ENCODE data around the gene PHLDB3.
"Not testable (repeated sequence)": the region's sequence is repeated elsewhere in the genome, so short reads cannot be mapped to it uniquely, and the experiment has no call there.

Gene PHLDB3

GRCh38 chr19:43437284-43437683 is 67.3 kb downstream of the PHLDB3 start:
- WGBS (ENCODE audit: extremely low coverage, insufficient coverage, low lambda C conversion rate): no CpG with 5 or more reads among the region's 11 CpGs

GRCh38 chr19:43435775-43436174 is 68.8 kb downstream of the PHLDB3 start:
- Histone ChIP-seq H2BK120ac (ENCODE audit: low read depth, low read length) (no peak overlapping the region), H3K4ac (ENCODE audit: low read depth, low read length) (no peak overlapping the region), H4K5ac (ENCODE audit: low read length) (no peak overlapping the region), H3K18ac (ENCODE audit: low read length) (no peak overlapping the region), H2AK5ac (ENCODE audit: low read length) (no peak overlapping the region), H3K27me3 (ENCODE audit: insufficient read depth, low read length, poor library complexity) (no peaks in the 10 kb centered on the region), H3K27ac (ENCODE audit: low read depth, low read length) (no peak overlapping the region), H2BK15ac (replicated peaks; ENCODE audit: low read depth) (no peak overlapping the region), H3K79me1 (ENCODE audit: low read length) (no peaks in the 10 kb centered on the region), H3K56ac (ENCODE audit: low read length) (no peak overlapping the region), H3K79me2 (ENCODE audit: control insufficient read depth, insufficient read depth, low read length) (no peaks in the 10 kb centered on the region), H3K4me1 (ENCODE audit: control insufficient read depth, low read depth, low read length) (no peaks in the 10 kb centered on the region), H3K4me3 (ENCODE audit: low read length) (no peak overlapping the region), H2BK5ac (ENCODE audit: low read length) (no peak overlapping the region), H3K23ac (ENCODE audit: low read length) (no peak overlapping the region), H3K36me3 (ENCODE audit: control insufficient read depth, insufficient read depth, low read length) (no peaks in the 10 kb centered on the region), H3K4me2 (ENCODE audit: low read length) (no peak overlapping the region), H4K8ac (ENCODE audit: low read depth, low read length) (no peak overlapping the region), H3K9ac (ENCODE audit: low read length) (no peak overlapping the region)
- no peak for DNase-seq
- no CpG with 5 or more reads among the region's 3 CpGs for WGBS (ENCODE audit: extremely low coverage, insufficient coverage, low lambda C conversion rate)

More at GRCh38 chr19:43437284-43437683, 67.3 kb downstream of the PHLDB3 start:
- H3K4me3 ChIP-seq (ENCODE audit: low read length); H3K23ac ChIP-seq (ENCODE audit: low read length); H4K5ac ChIP-seq (ENCODE audit: low read length); H3K79me2 ChIP-seq (ENCODE audit: control insufficient read depth, insufficient read depth, low read length); H3K27me3 ChIP-seq (ENCODE audit: insufficient read depth, low read length, poor library complexity); H4K8ac ChIP-seq (ENCODE audit: low read depth, low read length); H3K27ac ChIP-seq (ENCODE audit: low read depth, low read length); H3K36me3 ChIP-seq (ENCODE audit: control insufficient read depth, insufficient read depth, low read length); H3K4me2 ChIP-seq (ENCODE audit: low read length); H3K56ac ChIP-seq (ENCODE audit: low read length); H3K79me1 ChIP-seq (ENCODE audit: low read length); H2BK5ac ChIP-seq (ENCODE audit: low read length); H3K4me1 ChIP-seq (ENCODE audit: control insufficient read depth, low read depth, low read length); H2BK120ac ChIP-seq (ENCODE audit: low read depth, low read length); H3K4ac ChIP-seq (ENCODE audit: low read depth, low read length); DNase-seq; H2AK5ac ChIP-seq (ENCODE audit: low read length); H2BK15ac ChIP-seq (replicated peaks; ENCODE audit: low read depth); H3K9ac ChIP-seq (ENCODE audit: low read length); H3K18ac ChIP-seq (ENCODE audit: low read length): not testable (repeated sequence)

DNA sequence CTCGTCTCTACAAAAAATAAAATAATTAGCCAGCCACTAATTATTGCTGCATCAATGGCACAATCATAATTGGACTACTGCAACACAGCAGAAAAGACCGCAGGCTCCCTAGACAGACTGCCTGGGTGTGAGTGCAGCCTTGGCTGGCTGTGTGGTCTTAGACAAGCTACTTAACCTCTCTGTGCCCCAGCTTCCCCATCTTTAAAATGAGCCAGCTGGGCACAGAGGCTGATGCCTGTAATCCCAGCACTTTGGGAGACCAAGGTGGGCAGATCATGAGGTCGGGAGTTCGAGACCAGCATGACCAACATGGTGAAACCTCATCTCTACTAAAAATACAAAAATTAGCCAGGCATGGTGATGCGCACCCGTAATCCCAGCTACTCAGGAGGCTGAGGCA is 70.9 kb downstream of the PHLDB3 start:
- H3K4ac ChIP-seq (ENCODE audit: low read depth, low read length): no peak overlapping the region
- no peaks in the 10 kb centered on the region for H3K27me3 ChIP-seq (ENCODE audit: insufficient read depth, low read length, poor library complexity)
- H3K4me2 ChIP-seq (ENCODE audit: low read length): no peak overlapping the region
- H3K18ac ChIP-seq (ENCODE audit: low read length): no peak overlapping the region
- H4K5ac ChIP-seq (ENCODE audit: low read length): no peak overlapping the region
- no peak for DNase-seq
- H2AK5ac ChIP-seq (ENCODE audit: low read length): no peak overlapping the region
- H3K27ac ChIP-seq (ENCODE audit: low read depth, low read length): no peak overlapping the region
- no peak overlapping the region for H3K4me3 ChIP-seq (ENCODE audit: low read length)
- H3K4me1 ChIP-seq (ENCODE audit: control insufficient read depth, low read depth, low read length): no peaks in the 10 kb centered on the region
- no peak overlapping the region for H3K9ac ChIP-seq (ENCODE audit: low read length)
- H2BK120ac ChIP-seq (ENCODE audit: low read depth, low read length): no peak overlapping the region
- no CpG with 5 or more reads among the region's 6 CpGs for WGBS (ENCODE audit: extremely low coverage, insufficient coverage, low lambda C conversion rate)
- H4K8ac ChIP-seq (ENCODE audit: low read depth, low read length): no peak overlapping the region
- no peak overlapping the region for H2BK15ac ChIP-seq (replicated peaks; ENCODE audit: low read depth)
- H3K56ac ChIP-seq (ENCODE audit: low read length): no peak overlapping the region
- H3K79me2 ChIP-seq (ENCODE audit: control insufficient read depth, insufficient read depth, low read length): no peaks in the 10 kb centered on the region
- H2BK5ac ChIP-seq (ENCODE audit: low read length): no peak overlapping the region
- H3K36me3 ChIP-seq (ENCODE audit: control insufficient read depth, insufficient read depth, low read length): no peaks in the 10 kb centered on the region
- no peaks in the 10 kb centered on the region for H3K79me1 ChIP-seq (ENCODE audit: low read length)
- H3K23ac ChIP-seq (ENCODE audit: low read length): no peak overlapping the region

DNA sequence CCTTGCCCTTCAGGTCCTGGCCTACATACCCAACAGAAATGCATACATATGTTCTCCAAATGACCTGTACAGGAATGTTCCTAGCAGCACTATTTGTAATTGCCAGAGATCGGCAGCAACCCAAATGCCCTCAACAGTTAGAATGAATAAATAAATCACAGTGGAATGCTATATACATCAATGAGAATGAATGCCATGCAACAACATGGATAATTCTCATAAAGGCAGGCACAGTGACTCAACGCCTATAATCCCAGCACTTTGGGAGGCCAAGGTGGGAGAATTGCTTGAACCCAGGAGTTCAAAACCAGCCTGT is 71.2 kb downstream of the PHLDB3 start:
- H2BK15ac ChIP-seq (replicated peaks; ENCODE audit: low read depth): no peak overlapping the region
- H2BK120ac ChIP-seq (ENCODE audit: low read depth, low read length): no peak overlapping the region
- no peaks in the 10 kb centered on the region for H3K27me3 ChIP-seq (ENCODE audit: insufficient read depth, low read length, poor library complexity)
- no peak overlapping the region for H3K27ac ChIP-seq (ENCODE audit: low read depth, low read length)
- H2BK5ac ChIP-seq (ENCODE audit: low read length): no peak overlapping the region
- no peaks in the 10 kb centered on the region for H3K36me3 ChIP-seq (ENCODE audit: control insufficient read depth, insufficient read depth, low read length)
- no peak overlapping the region for H3K9ac ChIP-seq (ENCODE audit: low read length)
- no peak overlapping the region for H3K4me2 ChIP-seq (ENCODE audit: low read length)
- no peak overlapping the region for H3K4me3 ChIP-seq (ENCODE audit: low read length)
- H4K8ac ChIP-seq (ENCODE audit: low read depth, low read length): no peak overlapping the region
- no peak overlapping the region for H4K5ac ChIP-seq (ENCODE audit: low read length)
- H3K56ac ChIP-seq (ENCODE audit: low read length): no peak overlapping the region
- no peak for DNase-seq
- no peak overlapping the region for H3K4ac ChIP-seq (ENCODE audit: low read depth, low read length)
- H3K18ac ChIP-seq (ENCODE audit: low read length): no peak overlapping the region
- no peaks in the 10 kb centered on the region for H3K4me1 ChIP-seq (ENCODE audit: control insufficient read depth, low read depth, low read length)
- H3K79me2 ChIP-seq (ENCODE audit: control insufficient read depth, insufficient read depth, low read length): no peaks in the 10 kb centered on the region
- no peak overlapping the region for H3K23ac ChIP-seq (ENCODE audit: low read length)
- H2AK5ac ChIP-seq (ENCODE audit: low read length): no peak overlapping the region
- H3K79me1 ChIP-seq (ENCODE audit: low read length): no peaks in the 10 kb centered on the region
- no CpG with 5 or more reads among the region's 2 CpGs for WGBS (ENCODE audit: extremely low coverage, insufficient coverage, low lambda C conversion rate)

DNA sequence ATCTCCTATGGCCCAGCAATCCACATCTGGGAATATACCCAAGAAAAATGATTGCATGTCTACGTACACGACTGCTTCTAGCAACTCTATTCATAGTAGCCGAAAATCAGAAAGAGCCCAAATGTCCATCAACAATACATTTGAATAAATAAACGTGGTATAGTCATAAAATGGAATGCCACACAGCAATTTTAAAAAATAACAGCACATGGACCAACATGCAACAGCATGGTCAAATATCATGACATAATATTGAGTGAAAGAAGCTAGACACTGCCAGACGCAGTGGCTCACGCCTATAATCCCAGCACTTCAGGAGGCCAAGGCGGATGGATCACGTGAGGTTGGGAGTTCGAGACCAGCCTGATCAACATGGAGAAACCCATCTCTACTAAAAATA is 73.6 kb downstream of the PHLDB3 start:
- H3K18ac ChIP-seq (ENCODE audit: low read length): no peak overlapping the region
- H3K23ac ChIP-seq (ENCODE audit: low read length): no peak overlapping the region
- H3K4me3 ChIP-seq (ENCODE audit: low read length): no peak overlapping the region
- no peak overlapping the region for H3K9ac ChIP-seq (ENCODE audit: low read length)
- H2BK120ac ChIP-seq (ENCODE audit: low read depth, low read length): no peak overlapping the region
- WGBS (ENCODE audit: extremely low coverage, insufficient coverage, low lambda C conversion rate): no CpG with 5 or more reads among the region's 9 CpGs
- H2BK5ac ChIP-seq (ENCODE audit: low read length): no peak overlapping the region
- H3K4me1 ChIP-seq (ENCODE audit: control insufficient read depth, low read depth, low read length): no peaks in the 10 kb centered on the region
- H3K4me2 ChIP-seq (ENCODE audit: low read length): no peak overlapping the region
- no peak overlapping the region for H4K8ac ChIP-seq (ENCODE audit: low read depth, low read length)
- no peaks in the 10 kb centered on the region for H3K79me2 ChIP-seq (ENCODE audit: control insufficient read depth, insufficient read depth, low read length)
- no peak for DNase-seq
- no peaks in the 10 kb centered on the region for H3K27me3 ChIP-seq (ENCODE audit: insufficient read depth, low read length, poor library complexity)
- no peak overlapping the region for H3K56ac ChIP-seq (ENCODE audit: low read length)
- H2BK15ac ChIP-seq (replicated peaks; ENCODE audit: low read depth): no peak overlapping the region
- H3K79me1 ChIP-seq (ENCODE audit: low read length): no peaks in the 10 kb centered on the region
- H3K4ac ChIP-seq (ENCODE audit: low read depth, low read length): no peak overlapping the region
- no peak overlapping the region for H2AK5ac ChIP-seq (ENCODE audit: low read length)
- no peak overlapping the region for H4K5ac ChIP-seq (ENCODE audit: low read length)
- H3K27ac ChIP-seq (ENCODE audit: low read depth, low read length): no peak overlapping the region
- no peaks in the 10 kb centered on the region for H3K36me3 ChIP-seq (ENCODE audit: control insufficient read depth, insufficient read depth, low read length)

GRCh38 chr19:43430142-43430710 is 74.3 kb downstream of the PHLDB3 start:
- Histone ChIP-seq H3K4me2 (ENCODE audit: low read length) (no peak overlapping the region), H3K27me3 (ENCODE audit: insufficient read depth, low read length, poor library complexity) (no peaks in the 10 kb centered on the region), H3K4me1 (ENCODE audit: control insufficient read depth, low read depth, low read length) (no peaks in the 10 kb centered on the region), H2BK15ac (replicated peaks; ENCODE audit: low read depth) (no peak overlapping the region), H4K5ac (ENCODE audit: low read length) (no peak overlapping the region), H4K8ac (ENCODE audit: low read depth, low read length) (no peak overlapping the region), H3K27ac (ENCODE audit: low read depth, low read length) (no peak overlapping the region), H3K79me1 (ENCODE audit: low read length) (no peaks in the 10 kb centered on the region), H2BK120ac (ENCODE audit: low read depth, low read length) (no peak overlapping the region), H3K36me3 (ENCODE audit: control insufficient read depth, insufficient read depth, low read length) (no peaks in the 10 kb centered on the region), H3K4me3 (ENCODE audit: low read length) (no peak overlapping the region), H3K23ac (ENCODE audit: low read length) (no peak overlapping the region), H2BK5ac (ENCODE audit: low read length) (no peak overlapping the region), H3K4ac (ENCODE audit: low read depth, low read length) (no peak overlapping the region), H3K56ac (ENCODE audit: low read length) (no peak overlapping the region), H2AK5ac (ENCODE audit: low read length) (no peak overlapping the region), H3K18ac (ENCODE audit: low read length) (no peak overlapping the region), H3K79me2 (ENCODE audit: control insufficient read depth, insufficient read depth, low read length) (no peaks in the 10 kb centered on the region), H3K9ac (ENCODE audit: low read length) (no peak overlapping the region)
- DNase-seq: peak; percentile 40
- no CpG with 5 or more reads among the region's 6 CpGs for WGBS (ENCODE audit: extremely low coverage, insufficient coverage, low lambda C conversion rate)

Measured in mesendoderm (in vitro differentiated cells).